Stimulated activated naive CD4-positive, alpha-beta T cell treated with Interleukin-2 at 50 U/mL for 16 hours (primary cell): ENCODE measurements around the gene H6PD.

Experiments
- DNase-seq: peaks from one replicate; lab custom pipeline; 2025; lab: John Stamatoyannopoulos, UW

Gene H6PD

GRCh38 chr1:9240914-9241820, 6.6 kb downstream of the H6PD start:
- no peak for DNase-seq

GRCh38 chr1:9241891-9242290, 7.3 kb downstream of the H6PD start:
- no peak for DNase-seq

GRCh38 chr1:9242338-9242969, 7.9 kb downstream of the H6PD start:
- no peak for DNase-seq

GRCh38 chr1:9243066-9243739, 8.6 kb downstream of the H6PD start:
- no peak for DNase-seq

GRCh38 chr1:9244501-9245229, 10.1 kb downstream of the H6PD start:
- no peak for DNase-seq

- no peak for DNase-seq
Measured at GRCh38 chr1:9245230-9245619, 10.7 kb downstream of the H6PD start.

GRCh38 chr1:9245661-9246060, 11.1 kb downstream of the H6PD start:
- no peak for DNase-seq

- no peak for DNase-seq
Measured at GRCh38 chr1:9246215-9246614, 11.6 kb downstream of the H6PD start.

GRCh38 chr1:9246841-9247785, 12.5 kb downstream of the H6PD start:
- no peak for DNase-seq

- no peak for DNase-seq
Measured at GRCh38 chr1:9247894-9248293, 13.3 kb downstream of the H6PD start.

GRCh38 chr1:9248341-9249262, 14.0 kb downstream of the H6PD start:
- no peak for DNase-seq

GRCh38 chr1:9249263-9249533, 14.6 kb downstream of the H6PD start:
- DNase-seq = no peak

- DNase-seq = no peak
Measured at GRCh38 chr1:9249534-9250410, 15.2 kb downstream of the H6PD start.

GRCh38 chr1:9250411-9251381, 16.1 kb downstream of the H6PD start:
- no peak for DNase-seq

GRCh38 chr1:9251501-9251900, 16.9 kb downstream of the H6PD start:
- DNase-seq = no peak

- DNase-seq = no peak
Measured at GRCh38 chr1:9253004-9253403, 18.4 kb downstream of the H6PD start.

- DNase-seq = no peak
Measured at GRCh38 chr1:9253453-9254105, 19.0 kb downstream of the H6PD start.

GRCh38 chr1:9256332-9256731, 21.8 kb downstream of the H6PD start:
- DNase-seq = no peak
